GM18517 (cell line): ENCODE results near the gene PTRH2.

Experiments used
- ATAC-seq: cut with Tn5 transposase; IDR thresholded peaks from one replicate; pipeline ENCODE4 v1.9.1; 2021; ENCODE audit warnings: mild to moderate bottlenecking, moderate library complexity; ENCODE audit not compliant: unreplicated experiment

PTRH2 gene

DNA sequence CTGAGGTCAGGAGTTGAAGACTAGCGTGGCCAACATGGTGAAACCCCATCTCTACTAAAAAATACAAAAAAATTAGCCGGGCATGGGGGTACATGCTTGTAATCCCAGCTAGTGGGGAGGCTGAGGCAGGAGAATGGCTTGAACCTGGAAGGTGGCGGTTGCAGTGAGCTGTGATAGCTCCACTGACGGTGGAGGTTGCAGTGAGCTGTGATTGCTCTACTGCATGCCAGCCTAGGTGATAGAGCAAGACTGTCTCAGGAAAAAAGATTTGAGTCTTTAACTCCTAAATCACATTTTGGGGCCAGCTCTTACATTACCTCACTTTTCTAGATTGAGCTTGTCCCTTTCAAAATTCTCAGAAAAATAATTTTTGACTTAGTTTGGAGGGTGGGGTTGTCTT, 15.4 kb upstream of the PTRH2 start:
- ATAC-seq, result no peak

GRCh38 chr17:59719526-59719925, 12.3 kb upstream of the PTRH2 start:
- ATAC-seq, result no peak

GRCh38 chr17:59716427-59716826, 9.2 kb upstream of the PTRH2 start:
- no peak for ATAC-seq

- no peak for ATAC-seq
Observed at GRCh38 chr17:59714255-59714654, 7.0 kb upstream of the PTRH2 start.

DNA sequence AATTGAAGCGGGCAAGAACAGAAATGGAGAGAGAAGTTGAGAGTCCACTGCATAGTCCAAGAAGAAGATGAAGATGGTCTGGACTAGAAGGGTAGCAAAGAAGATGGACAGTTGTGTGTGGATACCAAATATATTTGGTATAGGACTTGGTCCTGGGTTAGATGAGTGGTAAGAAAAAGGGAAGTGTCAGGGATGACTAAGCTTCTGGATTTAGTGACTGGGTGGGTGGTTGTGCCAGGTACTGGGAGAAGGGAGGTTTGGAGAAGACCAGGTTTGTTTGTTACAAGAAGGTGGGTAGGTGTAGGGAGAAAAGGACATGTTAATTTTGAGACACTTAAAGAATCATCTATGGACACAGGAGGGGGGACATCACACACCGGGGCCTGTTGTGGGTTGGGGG, 5.6 kb upstream of the PTRH2 start:
- no peak for ATAC-seq

- ATAC-seq, result no peak
Observed at GRCh38 chr17:59711936-59712335, 4.7 kb upstream of the PTRH2 start.

DNA sequence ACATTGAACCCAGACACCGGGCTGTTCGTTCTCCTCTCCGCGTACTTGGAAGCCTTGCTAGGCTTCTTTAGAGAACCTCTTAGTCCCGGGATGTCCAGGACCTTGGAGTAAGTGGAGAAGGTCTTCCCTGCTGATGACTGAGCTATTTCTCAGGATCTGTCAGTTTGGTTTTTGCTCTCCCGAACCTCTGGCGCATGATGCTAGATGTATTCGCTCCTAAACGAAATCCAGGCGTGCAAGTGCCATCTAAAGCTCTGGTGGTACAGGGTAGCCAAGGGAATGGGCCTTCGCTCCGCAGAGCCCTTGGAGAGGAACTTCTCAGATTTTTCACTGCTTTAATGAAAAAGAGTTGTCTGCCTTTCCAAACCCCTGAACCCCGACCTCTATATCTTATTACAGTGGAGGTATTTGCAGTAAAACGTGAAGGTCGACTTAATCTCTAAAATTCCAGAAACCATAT, 771 bp upstream of the PTRH2 start:
- ATAC-seq, result peak; percentile 14

GRCh38 chr17:59702304-59702703, 4.9 kb downstream of the PTRH2 start:
- ATAC-seq, result no peak

DNA sequence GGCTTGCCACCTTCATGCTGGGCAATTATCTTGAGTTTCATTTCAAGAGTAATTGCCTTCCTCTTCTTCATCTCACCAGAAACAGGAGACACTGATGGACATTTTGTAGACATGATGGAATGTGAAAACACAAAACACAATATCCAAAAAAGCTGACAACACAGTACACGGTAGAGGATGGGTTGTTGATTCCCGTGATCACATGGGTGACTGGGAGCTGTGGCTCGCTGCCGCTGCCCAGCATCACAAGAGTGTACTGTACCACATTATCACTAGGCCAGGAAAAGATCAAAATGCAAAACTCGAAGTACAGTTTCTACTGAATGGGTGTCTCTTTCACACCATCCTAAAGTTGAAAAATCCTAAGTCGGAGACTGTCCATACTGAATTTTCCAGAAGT, 7.4 kb downstream of the PTRH2 start:
- ATAC-seq, result no peak

- ATAC-seq, result no peak
Observed at GRCh38 chr17:59699218-59699617, 8.0 kb downstream of the PTRH2 start.

DNA sequence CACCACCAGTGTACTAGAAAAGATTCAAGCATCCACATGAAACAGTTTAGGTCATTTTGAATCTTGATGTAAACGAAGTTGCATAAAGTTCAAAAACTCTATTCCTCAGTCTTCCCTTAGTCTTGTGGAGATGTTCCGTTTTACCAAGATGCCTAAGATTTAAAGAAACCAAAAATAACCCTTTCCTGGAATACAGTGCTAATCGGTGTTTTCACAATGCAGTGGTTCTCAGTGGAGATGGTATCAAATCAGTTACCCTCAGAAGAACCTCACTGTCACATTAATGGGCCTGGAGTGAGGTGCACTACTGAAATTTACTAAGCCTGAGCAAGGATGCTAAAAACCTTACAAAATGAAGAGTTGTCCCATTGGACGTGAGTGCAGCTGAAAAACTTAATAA, 9.1 kb downstream of the PTRH2 start:
- no peak for ATAC-seq

DNA sequence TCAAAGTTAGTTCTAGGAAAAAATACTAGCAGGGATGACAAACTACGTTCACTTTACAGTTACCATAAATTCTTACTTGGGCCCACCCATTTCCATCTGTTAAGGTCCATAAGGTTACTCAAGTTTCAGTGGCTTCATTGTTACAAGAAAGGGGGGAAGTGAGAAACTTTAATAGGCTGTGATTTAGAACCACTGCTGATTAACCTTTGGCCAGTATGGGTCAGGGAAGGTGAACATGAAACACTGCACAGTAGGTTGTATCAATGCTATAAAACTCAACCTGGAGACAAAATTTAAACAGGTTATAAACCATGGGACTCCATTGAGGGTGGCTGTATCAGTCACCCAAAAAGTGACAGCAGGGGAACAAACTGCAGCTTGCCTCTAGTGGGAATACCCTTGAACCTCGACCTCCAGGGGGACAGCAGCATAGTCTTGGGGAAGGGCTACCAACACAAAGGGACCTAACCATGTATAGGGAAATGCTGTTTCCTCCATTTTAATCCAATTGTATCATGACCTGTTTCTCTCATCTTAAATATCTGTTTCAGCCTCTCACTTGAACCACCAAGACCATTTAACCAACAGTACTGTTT, 10.4 kb downstream of the PTRH2 start:
- no peak for ATAC-seq

DNA sequence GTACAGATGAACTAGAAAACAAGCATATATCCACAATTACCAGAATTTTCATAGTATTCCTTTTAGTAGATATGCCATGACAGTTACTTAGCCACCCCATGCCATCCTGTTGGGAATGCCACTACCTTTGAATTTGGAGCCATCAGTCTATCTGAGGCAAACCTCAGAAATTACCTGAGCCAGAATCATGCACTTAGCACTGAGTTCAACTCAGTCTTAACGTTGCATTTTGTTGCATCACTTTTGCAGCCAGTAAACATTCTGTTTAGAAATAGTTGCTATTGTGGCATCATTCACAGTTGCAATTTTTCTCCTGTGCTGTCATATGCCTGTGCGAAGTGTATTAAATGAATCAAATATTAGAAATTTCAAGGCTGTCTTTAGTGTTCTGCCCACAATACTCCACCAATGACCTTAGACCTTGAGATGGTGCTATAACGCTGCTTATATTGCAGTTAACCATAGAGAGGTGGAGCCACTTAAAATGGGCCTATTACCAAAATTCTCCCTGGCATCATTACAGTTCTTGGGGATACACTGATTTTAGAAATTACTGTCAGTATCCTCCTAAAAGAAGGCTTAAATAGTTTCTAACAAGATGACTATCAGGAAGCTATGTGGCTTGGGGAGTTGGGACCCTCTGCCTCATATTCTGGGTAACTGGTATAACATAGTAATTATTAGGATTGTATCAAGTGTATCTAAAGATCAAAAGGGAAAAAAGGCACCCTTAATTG, 11.1 kb downstream of the PTRH2 start:
- no peak for ATAC-seq

DNA sequence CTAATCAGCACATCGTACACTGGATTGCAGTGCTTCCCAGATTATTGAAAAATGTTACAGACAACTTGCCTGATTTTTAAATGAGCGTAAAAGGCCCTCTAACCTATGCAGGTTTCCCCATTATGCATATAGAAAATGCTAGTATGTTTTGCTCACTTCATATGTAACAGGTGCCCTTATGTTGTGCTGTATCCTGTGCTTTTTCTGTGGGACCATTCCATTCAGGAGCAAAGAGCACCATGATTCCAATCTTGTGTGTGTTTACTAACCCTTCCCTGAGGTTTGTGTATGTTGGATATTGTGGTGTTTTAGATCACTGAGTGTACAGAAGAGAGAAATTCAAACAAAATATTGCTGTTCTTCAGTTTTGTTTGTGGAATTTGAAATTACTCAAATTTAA, 12.9 kb downstream of the PTRH2 start:
- no peak for ATAC-seq

GRCh38 chr17:59693582-59693981, 13.6 kb downstream of the PTRH2 start:
- ATAC-seq, result no peak

DNA sequence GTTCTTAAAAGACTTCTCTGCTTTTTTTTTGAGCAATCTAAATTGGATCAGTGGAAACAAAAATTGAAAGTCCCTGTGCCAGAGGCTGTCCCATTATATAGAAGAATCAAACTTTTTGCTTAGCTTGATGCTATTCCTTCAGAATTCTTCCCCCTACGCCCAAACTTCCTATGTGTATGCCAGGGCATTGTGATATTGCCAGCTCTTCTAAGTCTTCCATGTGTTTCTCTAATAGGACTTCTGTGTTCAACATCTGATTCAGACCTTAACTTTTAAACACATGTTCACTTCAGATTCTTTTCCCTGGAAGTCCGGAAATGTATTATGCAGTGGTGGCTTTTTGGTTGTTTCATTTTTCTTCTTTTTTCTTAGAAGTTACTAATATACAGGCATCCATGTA, 18.7 kb downstream of the PTRH2 start:
- no peak for ATAC-seq

DNA sequence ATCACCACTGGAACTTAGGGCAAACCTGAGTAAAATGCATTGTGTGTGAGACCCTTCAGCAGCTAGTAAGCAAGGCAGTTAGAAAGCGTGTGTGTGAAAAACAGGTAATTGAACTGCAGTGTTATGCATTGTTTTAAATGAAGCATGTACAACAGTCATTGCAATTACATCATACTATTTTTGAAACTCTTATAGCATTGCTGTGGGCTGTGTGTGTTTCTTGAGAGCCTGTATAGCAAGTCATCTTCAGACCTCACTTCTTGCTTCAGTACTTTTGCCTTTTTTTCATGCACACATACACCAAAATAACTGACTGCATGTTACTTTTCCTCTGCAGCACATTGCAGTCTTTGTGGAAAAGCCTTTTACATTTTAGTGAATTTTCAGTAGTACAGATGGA, 19.2 kb downstream of the PTRH2 start:
- no peak for ATAC-seq

GRCh38 chr17:59684967-59685366, 22.3 kb downstream of the PTRH2 start:
- no peak for ATAC-seq

DNA sequence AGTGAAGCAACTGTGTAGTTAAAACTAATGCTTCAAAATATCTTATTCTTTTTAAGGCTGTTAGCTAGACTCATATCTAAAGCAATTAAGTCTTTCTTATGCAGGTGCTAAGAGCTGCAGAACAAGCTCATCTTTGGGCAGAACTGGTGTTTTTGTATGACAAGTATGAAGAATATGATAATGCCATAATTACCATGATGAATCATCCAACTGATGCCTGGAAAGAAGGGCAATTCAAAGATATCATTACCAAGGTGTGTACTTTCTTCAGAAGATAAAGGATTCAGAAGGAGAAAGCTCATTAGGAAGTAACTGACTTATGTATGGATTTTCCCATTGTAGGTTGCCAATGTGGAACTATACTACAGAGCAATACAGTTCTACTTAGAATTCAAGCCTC, 23.9 kb downstream of the PTRH2 start:
- no peak for ATAC-seq

DNA sequence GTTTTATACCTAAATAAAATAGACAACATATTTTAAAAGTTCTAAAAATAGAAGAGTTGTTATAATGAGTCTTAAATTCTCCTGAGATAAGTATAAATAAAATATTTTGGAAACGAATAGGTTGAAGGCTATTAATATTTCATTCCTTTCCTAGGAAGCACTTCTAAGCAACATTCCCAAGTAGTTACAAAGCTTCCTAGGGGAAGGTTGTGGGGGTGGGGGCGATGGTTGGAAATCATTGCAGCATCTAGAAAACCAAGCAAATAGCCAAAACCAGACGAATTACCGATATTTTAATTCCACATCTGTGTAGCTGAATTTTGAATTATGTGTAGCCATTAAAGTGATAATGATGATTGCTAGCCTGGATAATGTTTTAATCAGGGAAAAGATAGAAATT, 26.9 kb downstream of the PTRH2 start:
- ATAC-seq, result no peak

DNA sequence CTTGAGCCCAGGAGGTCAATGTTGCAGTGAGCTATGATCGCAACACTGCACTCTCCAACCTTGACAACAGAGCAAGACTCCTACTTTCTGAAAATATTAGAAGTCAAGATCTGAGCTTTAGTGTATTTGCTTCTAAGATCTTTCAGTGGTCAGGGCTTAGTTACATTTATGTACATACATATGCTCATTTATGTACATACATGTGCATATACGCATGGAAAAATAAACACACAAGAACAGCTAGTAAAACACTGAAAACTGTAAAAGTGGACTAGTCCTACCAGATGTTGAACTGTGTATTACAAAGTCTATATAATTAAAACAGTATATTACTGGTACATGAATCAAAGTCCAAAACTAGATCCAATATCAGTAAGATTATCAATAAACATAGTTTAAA, 28.3 kb downstream of the PTRH2 start:
- no peak for ATAC-seq

DNA sequence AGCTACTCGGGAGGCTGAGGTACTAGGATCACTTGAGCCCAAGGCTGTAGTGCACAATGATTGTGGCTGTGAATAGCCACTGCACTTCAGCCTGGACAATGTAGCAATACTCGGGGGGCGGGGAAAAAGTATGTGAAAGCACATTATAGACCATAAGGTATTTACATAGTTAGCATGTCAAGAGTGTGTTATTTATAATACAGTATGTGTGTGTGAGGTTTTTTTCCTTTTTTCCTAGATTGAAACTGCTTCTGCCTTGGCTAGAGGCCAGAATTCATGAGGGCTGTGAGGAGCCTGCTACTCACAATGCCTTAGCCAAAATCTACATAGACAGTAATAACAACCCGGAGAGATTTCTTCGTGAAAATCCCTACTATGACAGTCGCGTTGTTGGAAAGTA, 30.5 kb downstream of the PTRH2 start:
- ATAC-seq, result no peak

- ATAC-seq, result no peak
Observed at GRCh38 chr17:59675231-59675630, 32.0 kb downstream of the PTRH2 start.
